Medulla oblongata (tissue), 1 donor: ENCODE measurements around the gene SELENOF.
"Not testable (repeated sequence)": the region's sequence is repeated elsewhere in the genome, so short reads cannot be mapped to it uniquely, and the experiment has no call there.

Experiments
- DNase-seq: peaks from one replicate; pipeline ENCODE4 v3.0.0-alpha.2; 2015; ENCODE audit errors: extremely low spot score

SELENOF gene

DNA sequence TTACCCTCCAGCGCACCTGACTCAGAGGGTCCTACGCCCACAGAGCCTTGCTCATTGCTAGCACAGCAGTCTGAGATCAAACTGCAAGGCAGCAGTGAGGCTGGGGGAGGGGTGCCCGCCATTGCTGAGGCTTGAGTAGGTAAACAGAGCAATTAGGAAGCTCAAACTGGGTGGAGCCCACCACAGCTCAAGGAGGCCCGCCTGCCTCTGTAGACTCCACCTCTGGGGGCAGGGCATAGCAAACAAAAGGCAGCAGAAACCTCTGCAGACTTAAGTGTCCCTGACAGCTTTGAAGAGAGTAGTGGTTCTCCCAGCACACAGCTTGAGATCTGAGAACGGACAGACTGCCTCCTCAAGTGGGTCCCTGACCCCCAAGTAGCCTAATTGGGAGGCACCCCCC, 99.8 kb downstream of the SELENOF start:
- not testable (repeated sequence) for DNase-seq
